ENCODE results near the gene FXYD6.

Gene FXYD6

DNA sequence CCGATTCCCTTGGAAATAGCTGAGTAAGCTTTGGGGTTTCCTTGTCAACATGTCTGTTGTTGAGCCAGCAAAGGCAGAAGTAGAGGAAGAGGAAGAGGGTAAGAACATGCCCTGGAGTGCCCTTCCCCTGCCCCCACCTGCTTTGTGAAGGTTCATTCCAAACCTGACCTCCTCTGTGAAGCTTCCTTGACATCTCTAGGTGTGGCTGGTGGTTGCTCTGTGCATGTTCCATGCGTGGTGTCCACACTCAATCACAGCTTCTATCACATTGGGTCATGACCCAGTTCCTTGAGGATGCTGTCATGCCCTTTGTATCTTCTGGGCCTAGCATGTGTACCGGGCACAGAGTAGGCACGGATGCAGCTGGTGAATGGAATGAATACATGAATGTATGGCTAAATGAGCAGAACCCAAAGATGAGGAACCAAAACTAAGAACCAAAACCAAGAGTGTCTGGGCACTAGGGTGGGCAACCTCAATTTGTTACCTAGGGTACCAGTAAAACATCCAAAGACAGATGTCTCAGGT is 23.7 kb upstream of the FXYD6 start:
- DNase-seq (ENCODE audit: low read depth) = no peak
- TF ChIP-seq, protein P1, sequence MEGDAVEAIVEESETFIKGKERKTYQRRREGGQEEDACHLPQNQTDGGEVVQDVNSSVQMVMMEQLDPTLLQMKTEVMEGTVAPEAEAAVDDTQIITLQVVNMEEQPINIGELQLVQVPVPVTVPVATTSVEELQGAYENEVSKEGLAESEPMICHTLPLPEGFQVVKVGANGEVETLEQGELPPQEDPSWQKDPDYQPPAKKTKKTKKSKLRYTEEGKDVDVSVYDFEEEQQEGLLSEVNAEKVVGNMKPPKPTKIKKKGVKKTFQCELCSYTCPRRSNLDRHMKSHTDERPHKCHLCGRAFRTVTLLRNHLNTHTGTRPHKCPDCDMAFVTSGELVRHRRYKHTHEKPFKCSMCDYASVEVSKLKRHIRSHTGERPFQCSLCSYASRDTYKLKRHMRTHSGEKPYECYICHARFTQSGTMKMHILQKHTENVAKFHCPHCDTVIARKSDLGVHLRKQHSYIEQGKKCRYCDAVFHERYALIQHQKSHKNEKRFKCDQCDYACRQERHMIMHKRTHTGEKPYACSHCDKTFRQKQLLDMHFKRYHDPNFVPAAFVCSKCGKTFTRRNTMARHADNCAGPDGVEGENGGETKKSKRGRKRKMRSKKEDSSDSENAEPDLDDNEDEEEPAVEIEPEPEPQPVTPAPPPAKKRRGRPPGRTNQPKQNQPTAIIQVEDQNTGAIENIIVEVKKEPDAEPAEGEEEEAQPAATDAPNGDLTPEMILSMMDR (IDR thresholded peaks at IDR 0.05; ENCODE audit: low read depth, low read length) = no peak
- no peak for TF ChIP-seq MYC (IDR thresholded peaks at IDR 0.05; ENCODE audit: low read depth, low read length)
- TF ChIP-seq POLR2A (IDR thresholded peaks at IDR 0.05; ENCODE audit: extremely low read depth, insufficient read length) = no peak
- TF ChIP-seq, protein P2, sequence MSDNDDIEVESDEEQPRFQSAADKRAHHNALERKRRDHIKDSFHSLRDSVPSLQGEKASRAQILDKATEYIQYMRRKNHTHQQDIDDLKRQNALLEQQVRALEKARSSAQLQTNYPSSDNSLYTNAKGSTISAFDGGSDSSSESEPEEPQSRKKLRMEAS (IDR thresholded peaks at IDR 0.05; ENCODE audit: low read depth, low read length) = no peak
- no peak overlapping the region for H3K4me3 ChIP-seq (ENCODE audit: low read depth, low read length)

DNA sequence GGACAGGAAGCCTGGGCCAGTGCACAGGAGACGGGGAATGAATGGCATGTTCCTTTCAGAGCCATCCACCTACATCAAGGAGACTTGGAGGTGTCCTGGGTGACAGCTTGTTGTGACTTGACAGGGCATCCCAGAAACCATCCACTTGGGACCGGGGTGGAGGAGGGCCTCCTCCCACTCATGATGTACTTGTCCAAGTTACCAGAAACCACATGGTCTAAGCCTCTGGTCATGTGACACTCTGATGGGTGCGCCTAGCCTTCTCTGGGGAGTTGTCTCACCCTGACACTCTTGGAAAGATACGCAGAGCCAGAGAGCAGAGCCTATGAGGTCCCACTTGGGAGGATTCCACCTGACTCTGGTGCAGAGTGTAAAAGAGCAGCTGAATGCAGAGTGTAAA is 21.6 kb upstream of the FXYD6 start:
- no peak overlapping the region for H3K4me3 ChIP-seq (ENCODE audit: low read depth, low read length)
- TF ChIP-seq, protein P1 (IDR thresholded peaks at IDR 0.05; ENCODE audit: low read depth, low read length) = no peak
- no peak for DNase-seq (ENCODE audit: low read depth)

DNA sequence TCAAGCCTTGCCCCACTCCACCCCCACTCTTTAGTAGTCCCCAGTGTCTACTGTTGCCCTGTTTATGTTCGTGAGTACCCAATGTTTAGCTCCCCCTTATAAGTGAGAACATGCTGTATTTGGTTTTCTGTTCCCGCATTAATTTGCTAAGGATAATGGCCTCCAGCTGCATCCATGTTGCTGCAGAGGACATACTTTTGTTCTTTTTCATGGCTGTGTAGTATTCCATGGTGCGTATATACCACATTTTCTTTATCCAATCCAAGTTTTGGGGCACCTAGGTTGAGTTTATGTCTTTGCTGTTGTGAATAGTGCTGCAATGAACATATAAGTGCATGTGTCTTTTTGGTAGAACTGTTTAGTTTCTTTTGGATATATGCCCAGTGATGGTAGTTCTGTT is 16.2 kb upstream of the FXYD6 start:
- no peak for DNase-seq (ENCODE audit: low read depth)
- TF ChIP-seq, protein P1 (IDR thresholded peaks at IDR 0.05; ENCODE audit: low read depth, low read length) = no peak
- TF ChIP-seq MYC (IDR thresholded peaks at IDR 0.05; ENCODE audit: low read depth, low read length) (no peak), POLR2A (IDR thresholded peaks at IDR 0.05; ENCODE audit: extremely low read depth, insufficient read length) (no peak)
- TF ChIP-seq, protein P2 (IDR thresholded peaks at IDR 0.05; ENCODE audit: low read depth, low read length) = no peak

DNA sequence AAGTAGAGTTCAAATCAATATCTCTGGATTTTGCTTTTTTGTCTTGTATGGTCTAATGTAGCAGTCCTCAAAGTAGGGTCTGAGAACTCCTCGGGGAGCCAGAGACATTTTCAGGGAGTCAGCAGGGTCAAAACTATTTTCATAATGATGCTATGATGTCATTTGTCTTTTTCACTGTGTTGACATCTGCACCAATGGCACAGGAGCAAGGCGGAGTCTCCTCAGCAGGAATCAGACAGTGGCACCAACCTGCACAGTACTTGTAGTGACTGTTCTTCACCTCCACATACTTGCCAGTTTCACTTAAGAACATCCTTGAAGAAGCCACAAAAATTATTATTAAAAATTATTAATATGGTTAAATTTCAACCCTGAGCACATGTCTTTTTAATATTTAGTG is 14.9 kb upstream of the FXYD6 start:
- DNase-seq (ENCODE audit: low read depth) = no peak
- no peak overlapping the region for H3K4me3 ChIP-seq (ENCODE audit: low read depth, low read length)
- TF ChIP-seq MYC (IDR thresholded peaks at IDR 0.05; ENCODE audit: low read depth, low read length) (no peak), POLR2A (IDR thresholded peaks at IDR 0.05; ENCODE audit: extremely low read depth, insufficient read length) (no peak)
- TF ChIP-seq, protein P1 (IDR thresholded peaks at IDR 0.05; ENCODE audit: low read depth, low read length) = no peak
- TF ChIP-seq, protein P2 (IDR thresholded peaks at IDR 0.05; ENCODE audit: low read depth, low read length) = no peak

More for the DNA sequence above, 16.2 kb upstream of the FXYD6 start:
- no peak overlapping the region for H3K4me3 ChIP-seq (ENCODE audit: low read depth, low read length)

DNA sequence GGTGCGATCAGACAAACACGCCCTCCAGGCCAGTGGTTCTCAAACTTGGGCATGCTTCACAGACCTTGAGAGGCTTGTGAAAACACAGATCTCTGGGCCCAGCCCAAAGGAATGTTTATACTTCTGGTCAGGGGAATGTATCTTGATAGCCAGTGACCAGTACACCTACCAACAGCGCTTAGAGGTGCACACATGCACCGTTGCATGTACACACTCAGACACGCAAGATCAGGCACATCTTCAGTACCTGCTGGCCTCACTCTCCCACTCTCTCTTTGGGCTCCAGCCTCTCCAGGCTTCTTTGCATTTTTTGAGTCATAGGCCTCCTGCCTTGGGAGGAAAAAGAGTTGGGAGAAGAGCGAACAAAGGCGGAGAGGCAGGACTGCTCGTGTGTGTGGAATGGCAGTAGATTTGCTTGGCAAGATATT is 11.7 kb upstream of the FXYD6 start:
- no peak for TF ChIP-seq MYC (IDR thresholded peaks at IDR 0.05; ENCODE audit: low read depth, low read length)
- TF ChIP-seq, protein P2 (IDR thresholded peaks at IDR 0.05; ENCODE audit: low read depth, low read length) = no peak
- no peak for TF ChIP-seq POLR2A (IDR thresholded peaks at IDR 0.05; ENCODE audit: extremely low read depth, insufficient read length)
- TF ChIP-seq, protein P1 (IDR thresholded peaks at IDR 0.05; ENCODE audit: low read depth, low read length) = no peak
- DNase-seq (ENCODE audit: low read depth) = no peak
- H3K4me3 ChIP-seq (ENCODE audit: low read depth, low read length) = no peak overlapping the region

Data from NB4 (cell line).